Left ventricle myocardium superior (tissue), 1 donor: ENCODE measurements around the gene SIX1. TPM values are rescaled to one million over a fixed set of nuclear protein-coding genes. Genes with fewer than 3 reads are reported as not detected.
A peak's percentile ranks its signal among the peaks of the same experiment; 100 is the strongest.

Experiments
- ATAC-seq: fragments of 200-7000 bp; cut with Tn5 transposase; one replicate; pipeline ENCODE4 v1.9.1; 2020; ENCODE audit warnings: mild to moderate bottlenecking, moderate library complexity
- DNase-seq: peaks from one replicate; pipeline ENCODE4 v3.0.0-alpha.2; 2020
- intact Hi-C: fragments of 100-400 bp; cut with micrococcal nuclease; formaldehyde crosslinking; loops from one replicate; pipeline ENCODE4 v1.11.0; 2022
- total RNA-seq: library from RNA; stranded (reverse); fragmentation: NEBNext Ultra II Directional; extraction: Animal tissue kit (Norgen Biotek cat#: 25700); gene quantifications from one replicate; pipeline ENCODE4 v1.2.1, GENCODE V29; 2021
- donor health status: DM: no; HTN: yes; CAD: no; lungs with severe emphysema.

SIX1 gene
- total RNA-seq, 1 donor from 2014 or later = not detected

DNA sequence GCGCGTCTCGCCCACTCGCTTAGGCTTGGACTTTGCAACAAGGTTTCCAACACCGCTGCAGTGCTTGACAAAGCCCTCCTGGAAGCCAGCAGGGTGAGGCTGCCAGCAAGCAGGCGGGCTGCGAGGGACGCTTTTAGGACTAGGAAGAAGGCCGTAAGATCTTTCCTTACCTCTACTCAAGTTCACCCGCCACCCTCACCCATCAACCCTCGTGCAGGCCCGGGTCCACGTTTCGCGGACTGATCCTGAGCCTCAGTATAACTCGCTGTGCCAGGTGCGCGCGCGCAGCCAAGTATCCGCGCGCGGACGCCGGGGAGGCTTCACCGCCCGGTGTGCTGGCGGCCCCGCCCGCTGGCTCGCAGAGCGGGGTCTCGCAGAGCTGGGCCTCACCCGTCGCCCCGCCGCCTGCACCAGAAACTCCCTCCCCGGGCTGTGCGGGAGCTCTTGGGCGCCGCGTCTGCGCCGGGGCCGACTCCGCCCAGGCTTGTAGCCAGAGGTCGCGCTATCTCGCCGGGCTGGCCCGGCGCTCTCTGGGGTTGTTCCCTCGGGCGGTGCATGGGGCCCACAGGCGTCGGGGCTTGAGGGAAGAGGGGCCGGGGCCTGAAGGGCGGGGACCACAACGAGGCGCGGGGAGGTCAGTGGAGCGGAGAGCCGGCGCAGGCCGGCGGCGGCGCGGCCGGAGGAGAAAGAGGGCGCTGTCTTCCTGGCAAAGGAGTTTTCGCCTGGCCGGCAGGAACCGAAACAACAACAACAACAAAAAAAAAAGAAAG, 7.6 kb upstream of the SIX1 start:
- ATAC-seq = peak; percentile 89
- intact Hi-C loops = no loop called here
- DNase-seq = peak; percentile 55

DNA sequence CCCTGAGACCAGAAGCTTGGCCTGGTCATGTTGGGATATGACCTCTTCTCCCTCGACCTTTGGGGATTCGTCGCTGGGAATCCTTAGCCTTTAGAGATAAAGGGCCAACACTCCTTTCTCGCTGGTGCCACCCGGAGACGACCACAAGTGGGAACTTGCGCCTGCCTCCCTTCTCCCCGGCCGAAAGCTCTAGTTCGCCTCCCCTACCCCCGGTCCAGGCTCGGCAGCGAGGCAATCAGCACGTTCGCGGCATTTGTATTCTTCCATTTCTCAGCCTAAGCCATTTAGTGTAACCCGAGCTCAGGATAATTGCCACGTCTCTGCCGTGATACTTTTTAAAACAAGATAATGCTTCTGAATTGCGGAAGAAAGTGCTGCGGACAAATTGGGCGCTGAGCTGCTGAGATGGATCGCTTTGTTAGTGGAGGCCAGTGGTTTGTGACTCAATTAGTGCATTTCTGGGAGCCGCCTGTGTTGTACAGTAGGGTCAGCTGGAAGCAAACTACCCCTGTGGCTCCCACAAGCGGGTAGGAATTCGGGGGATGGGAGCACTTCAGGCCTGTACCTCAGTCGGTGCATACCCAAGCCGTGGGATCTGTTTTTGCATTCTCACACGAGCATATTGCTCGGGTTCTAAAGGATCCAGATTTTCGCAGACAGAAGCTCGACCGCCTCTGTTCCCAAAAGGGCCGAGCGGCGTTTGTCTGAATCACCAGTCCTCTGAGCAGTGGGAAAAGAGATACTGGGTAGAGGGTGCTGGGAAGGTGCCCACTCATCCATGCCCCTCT, 6.8 kb upstream of the SIX1 start:
- DNase-seq (no peak), ATAC-seq (no peak)
- intact Hi-C loops = no loop called here

DNA sequence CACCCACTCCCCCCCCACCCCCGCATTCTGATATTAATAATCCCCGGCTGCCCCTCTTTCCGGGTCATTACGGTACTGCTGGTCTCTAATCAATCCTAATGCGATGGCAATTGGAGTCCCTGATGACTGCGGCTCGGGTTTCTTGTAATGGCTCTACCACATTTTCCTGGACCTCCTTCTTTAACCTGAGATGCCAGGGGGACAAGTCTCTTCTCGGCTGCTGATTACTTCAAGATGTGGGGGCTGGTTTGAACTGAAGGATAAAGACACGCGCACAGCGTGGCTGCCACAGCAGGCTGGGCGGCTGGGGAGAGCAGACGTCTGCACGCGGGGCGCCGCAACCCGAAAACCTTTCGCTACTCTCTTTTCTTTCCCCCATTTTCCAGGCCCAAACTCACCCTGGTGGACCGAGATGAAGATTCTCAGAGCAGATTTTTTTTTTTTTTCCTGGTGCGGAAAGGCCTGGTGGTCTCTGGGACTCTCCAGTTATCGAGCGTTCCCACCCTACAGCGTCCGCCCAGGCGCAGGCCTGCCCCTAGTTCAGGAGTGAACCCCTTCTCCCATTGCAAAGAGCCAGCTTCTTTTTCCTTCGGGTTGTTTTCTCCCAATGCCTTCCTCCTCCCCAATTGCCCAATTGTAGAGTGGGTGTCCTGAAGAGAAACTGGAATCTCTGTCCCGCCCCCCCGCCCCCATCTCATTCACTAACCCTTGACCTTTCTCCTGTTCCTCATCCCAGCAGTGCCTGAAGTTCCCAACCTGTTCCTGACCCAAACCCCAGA, 6.0 kb upstream of the SIX1 start:
- intact Hi-C loops = no loop called here
- DNase-seq (no peak), ATAC-seq (no peak)

DNA sequence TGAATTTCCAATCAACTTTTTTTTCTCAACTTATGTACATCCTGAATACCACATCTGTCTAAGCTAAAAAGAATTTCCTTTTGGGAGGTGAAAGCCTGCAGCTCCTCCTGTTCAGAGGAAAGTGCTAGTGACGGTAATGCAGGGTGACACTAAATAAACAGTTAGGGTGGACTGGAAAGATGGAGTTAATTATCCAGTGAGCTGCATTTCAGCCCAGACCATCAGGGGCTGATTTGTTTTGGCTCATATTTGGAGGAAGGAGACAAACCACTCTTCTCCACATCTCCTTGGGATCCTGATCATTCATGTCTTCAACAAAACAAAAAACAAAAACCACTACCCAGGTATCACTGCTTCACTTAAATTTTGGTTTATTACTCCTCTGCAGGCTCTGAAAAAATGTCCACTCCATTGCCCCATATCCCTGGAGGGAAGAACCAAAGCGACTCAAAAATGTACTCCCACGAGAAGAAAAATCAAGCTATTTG, 5.1 kb upstream of the SIX1 start:
- no peak for ATAC-seq
- intact Hi-C loops = no loop called here
- no peak for DNase-seq

DNA sequence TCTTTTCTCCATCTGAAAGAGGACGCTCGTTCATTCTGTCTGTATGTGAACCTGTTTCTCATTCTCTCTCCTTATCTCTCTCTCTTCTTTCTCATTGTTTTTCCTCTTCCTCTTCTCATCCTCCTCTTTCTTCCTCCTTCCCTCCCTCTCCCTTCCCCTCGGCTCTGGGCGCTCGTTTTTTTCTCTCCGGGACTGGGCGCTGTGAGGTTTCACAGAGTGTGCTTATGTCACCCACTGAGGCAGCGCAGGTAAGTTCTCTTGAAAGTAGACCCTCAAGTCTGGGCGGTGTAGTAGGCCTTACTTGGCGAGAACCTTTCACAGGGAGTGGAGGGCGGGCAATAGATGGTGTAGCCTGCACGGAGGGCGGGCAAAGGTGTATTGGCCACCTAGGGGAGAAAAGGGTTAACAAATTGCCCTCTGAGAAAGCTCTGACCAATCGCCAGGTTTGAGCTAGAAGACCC, 4.5 kb upstream of the SIX1 start:
- intact Hi-C loops = no loop called here
- DNase-seq (no peak), ATAC-seq (no peak)

DNA sequence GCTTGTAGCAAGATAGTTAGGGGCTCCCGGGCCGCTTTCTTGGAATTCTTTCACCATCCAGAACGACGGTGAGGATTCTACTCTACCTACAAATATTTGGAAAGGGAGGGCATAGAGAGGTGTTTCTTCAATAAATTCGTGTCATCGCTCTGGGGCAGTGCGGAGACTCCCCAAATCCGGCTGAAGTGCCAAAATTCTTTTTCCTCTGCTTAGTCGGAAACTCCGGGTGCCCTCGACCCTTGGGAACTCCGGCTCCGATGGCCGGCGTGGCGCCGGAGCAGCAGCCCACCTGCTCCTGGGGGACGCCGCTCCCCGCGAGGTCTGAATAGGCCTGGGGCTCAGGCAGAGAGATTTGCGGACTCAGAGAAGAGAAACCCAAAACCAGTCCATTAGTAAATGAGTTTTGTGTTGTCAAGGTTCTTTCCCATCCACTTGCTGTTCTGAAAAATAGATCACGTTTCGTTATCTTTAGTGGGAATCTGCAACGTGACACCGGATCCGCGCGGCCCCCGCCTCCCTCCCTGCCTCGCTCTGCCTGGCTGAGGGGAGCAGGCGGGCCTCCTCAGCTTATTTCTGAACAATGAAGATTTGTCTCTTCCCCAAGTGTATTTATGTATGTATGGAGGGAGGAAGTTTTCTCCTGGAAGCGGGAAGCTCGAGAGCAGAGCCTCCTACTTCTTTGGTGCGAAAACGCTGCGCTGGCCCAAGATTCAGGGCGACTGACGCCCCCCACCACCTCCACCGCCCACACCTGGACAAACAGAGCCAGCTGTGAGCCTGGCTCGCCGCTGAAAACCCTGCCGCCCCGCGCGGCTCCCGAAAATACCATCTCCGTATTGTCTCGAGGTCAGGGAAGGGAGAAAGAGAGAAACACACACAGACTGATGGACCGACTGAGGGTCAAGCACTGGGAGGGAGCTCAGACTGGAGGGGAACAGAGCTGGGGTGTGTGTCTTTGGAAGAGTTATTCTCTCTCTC, 3.7 kb upstream of the SIX1 start:
- ATAC-seq (no peak), DNase-seq (no peak)
- intact Hi-C loops = no loop called here

DNA sequence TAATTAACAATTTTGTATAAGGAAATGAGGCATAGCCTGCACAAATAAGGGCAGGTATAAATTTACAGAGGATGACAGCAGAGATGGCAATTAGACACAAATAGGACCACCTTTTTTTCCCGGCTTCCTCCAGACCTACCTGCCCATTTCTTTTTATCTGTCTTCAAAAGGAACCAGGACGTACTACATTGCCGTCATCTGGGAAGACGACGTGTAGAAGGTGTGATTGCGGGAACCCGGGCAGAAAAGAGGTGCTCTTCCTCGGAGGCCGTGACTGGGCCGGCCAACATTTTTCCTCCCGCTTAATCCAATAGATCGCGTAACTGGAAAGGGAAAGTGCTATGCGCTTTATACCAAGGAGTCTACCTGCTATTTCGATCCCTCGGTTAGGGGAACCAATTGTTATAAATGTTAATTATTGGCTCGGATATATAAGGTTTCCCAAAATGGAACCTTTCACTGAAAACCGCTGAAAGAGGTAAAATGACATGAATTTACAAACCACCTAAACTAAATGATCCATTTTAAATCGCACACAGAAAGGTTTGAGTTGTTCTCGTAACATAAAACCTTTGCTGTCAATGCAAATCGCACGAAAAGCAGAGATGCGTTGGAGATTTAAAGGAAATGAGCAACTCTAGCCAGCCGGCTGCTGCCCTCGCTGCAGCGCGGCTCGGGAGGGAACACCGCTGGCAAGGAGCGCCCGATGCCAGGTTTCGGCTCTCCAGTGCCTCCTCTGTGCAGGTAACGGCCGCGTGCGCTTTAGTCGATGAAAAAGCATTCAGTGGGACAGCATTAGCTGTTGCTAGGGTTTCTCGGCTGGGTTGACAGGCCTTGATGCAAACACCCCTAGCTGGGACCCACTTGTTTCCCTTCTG, 2.8 kb upstream of the SIX1 start:
- ATAC-seq (no peak), DNase-seq (no peak)
- intact Hi-C loops = no loop called here

DNA sequence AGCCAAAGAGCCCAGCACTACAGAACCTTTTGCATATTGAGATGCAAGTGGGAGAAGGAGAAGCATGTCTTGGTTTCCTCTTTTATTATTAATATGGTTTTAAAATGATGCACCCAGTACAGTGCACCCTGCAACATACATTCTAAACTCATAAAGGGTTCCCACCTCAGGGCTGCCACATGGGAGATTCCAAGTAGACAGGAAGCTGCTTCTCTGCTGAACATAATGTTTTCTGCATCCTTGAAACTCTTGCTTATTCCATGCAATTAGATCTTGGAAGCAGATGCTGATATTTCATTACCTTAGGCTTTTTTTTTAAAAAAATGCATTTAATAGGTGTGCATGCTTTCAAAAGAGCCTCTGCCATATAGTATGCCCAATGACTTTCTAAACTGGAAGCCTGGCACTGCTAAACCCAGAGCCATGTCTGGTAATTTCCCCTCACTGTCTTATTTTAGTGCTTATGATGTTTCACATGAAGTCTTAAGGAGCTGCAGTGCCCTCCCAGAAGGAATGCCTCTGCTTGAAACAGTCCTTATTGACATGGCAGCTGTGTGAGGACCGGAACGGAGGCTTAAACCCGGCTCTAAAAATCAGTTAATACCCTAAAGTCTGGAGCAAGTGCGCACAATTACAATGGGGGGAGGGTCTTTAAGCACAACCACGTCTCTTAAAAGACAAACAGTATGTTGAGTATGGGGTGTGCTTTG, 2.0 kb upstream of the SIX1 start:
- ATAC-seq (no peak), DNase-seq (no peak)
- intact Hi-C loops = no loop called here

DNA sequence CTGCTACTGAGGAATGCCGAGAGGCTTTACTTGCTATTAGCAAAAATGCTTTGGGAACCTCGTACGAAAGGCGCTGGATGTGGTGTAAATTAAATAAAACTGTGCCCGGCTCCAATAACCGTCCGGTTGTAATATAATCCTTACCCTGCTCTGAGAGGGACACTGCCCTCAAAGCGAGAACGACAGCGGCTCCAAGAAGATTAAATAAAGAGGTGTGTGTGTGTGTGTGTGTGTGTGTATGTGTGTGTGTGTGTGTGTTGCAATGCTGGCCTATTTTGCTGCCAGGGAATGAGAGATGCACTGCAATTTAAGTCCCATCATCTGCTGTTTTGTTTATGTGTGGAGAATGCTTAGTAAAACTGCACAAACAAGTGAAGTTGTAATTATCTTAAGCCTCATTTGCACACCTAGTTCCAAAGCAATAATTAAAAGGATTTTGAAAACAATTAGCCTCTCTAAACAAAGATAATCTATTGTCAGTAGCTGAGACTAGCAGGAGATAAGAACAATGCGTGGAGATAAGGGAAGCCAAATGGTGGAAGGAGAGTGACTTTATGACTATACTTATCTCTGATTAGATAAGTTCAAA, 1.2 kb upstream of the SIX1 start:
- ATAC-seq = no peak
- intact Hi-C loops = no loop called here
- DNase-seq = no peak

DNA sequence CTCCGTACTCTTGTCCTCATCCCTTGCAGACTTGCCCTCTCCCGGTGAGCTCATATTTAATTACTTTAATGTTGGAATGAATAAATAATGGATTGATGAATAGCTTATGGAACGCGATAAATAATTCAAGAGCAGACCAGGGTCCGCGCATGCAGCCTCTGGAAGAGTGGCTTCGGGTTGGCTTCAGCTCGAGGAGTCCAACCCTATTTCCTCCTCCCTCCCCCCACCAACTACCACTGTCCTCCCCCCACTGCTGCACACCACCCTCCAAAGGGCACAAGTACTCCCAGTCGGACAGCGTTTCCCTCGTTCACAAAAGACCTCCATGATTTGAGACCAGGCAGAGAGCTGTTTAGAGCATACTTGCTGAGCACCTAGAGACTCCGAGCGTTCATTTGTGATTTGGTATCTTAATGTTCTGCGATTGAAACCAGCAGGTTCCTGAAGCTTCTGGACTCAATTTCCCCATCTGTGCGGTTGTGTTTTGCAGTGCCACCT, 647 bp upstream of the SIX1 start:
- DNase-seq = no peak
- intact Hi-C loops = no loop called here
- no peak for ATAC-seq

DNA sequence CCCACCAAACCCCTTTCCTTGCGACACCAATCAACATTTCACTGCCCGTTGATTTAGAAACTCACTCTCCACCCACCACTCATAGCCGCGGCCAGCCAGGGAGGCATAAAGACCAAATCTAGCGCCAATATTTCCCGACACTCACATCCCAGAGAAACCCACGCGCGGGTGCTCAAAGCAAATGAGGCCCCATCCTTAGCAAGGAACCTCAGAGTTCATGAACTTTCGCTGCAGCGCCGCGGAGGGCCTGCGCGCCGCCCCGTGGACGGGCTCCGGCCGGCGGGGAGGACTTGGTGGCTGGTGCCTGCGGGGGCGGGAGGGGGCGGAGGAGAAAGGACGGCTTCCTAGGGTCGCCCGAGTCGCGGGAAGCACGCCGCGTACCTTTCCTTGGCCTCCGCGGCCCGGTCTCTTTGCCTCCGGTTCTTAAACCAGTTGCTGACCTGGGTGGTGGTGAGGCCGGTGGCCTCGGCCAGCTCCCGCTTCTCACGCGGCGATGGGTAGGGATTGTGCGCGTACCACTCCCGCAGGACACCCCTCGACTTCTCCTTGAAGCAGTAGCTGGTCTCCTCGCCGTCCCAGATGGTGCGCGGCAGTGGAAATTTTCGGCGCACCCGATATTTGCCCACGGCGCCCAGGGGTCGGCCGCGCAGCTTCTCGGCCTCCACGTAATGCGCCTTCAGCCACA, 886 bp downstream of the SIX1 start:
- no peak for ATAC-seq
- intact Hi-C loops = no loop called here
- DNase-seq = peak; percentile 33

DNA sequence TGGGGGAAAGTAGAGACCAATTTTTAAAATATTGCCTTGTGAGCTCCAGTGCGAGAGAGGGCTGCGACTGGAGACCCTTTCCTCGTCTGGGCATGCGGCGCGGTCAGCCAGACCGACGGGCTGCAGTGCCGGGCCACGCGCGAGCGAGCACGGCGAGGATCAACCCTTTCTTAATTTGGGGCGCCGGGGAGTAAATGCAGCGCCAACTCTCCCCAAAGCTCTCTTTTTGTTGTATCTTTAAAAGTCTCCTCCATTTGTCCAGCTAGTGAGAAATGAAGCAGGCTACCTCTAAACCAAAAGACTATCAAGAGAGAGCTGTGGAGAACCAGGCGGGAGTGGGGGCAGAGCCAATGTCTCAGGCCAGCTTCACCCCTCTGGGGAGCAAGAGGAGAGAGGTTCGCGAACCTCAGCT, 1.4 kb downstream of the SIX1 start:
- DNase-seq = no peak
- ATAC-seq = no peak
- intact Hi-C loops = no loop called here

DNA sequence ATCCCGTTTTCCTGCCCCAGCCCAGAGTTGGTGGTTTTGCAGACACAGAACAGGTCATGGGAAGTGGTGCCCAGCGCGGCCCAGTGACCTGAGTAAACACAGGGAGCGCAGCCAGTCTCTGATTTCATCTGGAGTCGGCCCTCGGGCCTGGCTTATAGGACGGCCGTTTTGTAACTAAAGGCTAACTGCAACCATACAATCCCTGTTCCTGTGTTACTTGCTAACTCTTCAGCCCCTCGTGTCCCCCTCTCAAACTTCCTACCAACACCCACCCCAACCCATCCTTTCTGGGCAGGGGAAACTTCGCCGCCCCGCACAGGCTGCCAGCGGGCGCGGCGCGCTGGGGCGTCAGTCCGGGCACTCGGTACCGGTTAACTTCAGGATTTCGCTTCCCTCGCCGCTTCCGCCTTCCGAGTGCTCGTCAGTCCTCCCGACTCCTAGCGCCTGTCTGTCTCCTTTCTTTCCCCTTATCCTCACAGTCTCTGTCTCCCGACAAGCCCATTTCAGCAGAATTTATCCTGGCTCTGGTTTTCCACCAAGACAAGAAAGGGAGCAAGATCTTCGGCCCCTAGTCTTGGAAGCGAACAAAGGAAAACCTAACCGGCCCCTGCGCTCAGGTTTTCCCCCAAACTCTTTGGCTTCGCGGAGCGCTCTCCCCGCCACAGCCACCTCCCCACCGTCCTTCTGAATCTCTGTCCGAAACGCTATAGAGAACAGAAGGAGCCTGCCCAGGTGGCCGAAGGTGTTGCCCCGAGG, 2.0 kb downstream of the SIX1 start:
- intact Hi-C loops = no loop called here
- ATAC-seq (no peak), DNase-seq (no peak)

DNA sequence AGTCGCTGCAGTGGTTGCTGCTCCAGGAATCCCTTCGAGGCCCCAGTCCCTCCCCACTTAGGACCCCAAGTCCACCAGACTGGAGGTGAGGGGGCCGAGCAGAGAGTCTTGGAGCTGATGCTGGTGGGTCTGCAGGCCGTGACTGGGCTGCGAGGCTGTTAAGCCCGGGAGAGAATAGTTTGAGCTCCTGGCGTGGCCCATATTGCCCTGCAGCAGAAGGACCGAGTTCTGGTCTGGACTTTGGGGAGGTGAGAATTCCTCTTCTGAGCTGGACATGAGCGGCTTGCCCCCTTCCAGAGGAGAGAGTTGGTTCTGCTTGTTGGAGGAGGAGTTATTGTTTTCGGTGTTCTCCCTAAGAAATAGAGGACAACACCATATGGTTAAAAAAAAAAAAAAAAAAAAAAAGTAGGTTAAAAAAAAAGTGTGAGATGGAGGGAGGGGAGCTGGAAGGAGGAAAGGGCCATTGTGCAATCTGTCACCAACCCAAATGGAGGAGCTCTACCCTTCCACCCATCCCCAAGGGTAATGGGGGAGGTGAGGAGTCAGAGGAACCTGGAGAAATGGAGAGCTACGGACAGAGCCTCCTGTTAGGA, 3.0 kb downstream of the SIX1 start:
- ATAC-seq = no peak
- intact Hi-C loops = no loop called here
- DNase-seq = no peak

DNA sequence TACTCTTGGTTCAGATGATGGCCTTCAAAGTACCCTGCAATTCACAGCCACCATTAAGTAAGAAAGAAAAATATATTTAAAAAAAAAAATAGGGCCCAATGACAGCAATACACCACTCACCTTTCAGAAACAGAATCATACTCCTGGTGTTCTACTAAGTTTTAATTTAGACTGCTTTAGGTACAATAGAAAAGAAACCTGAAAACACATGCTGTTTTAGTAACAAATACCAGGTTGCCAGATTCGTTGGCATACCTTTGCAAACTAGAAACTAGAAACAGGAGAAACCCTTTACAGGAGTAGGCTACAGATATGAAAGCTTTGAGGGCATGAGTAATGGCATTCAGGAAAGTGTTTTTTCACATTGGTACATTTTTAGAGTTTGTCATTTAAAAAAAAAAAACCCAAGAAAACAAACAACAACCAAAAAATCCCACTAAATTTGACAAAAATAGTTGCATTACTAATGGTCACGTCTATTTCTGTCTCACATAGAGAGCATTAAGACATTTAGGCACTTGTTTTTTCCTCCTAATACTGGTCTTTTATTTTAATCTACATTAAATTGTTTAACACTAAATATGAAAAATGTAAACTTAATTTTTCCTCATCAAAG, 4.0 kb downstream of the SIX1 start:
- intact Hi-C loops = no loop called here
- DNase-seq = no peak
- no peak for ATAC-seq
